Measurements from ENCODE around the gene SORBS2.

The SORBS2 gene

DNA sequence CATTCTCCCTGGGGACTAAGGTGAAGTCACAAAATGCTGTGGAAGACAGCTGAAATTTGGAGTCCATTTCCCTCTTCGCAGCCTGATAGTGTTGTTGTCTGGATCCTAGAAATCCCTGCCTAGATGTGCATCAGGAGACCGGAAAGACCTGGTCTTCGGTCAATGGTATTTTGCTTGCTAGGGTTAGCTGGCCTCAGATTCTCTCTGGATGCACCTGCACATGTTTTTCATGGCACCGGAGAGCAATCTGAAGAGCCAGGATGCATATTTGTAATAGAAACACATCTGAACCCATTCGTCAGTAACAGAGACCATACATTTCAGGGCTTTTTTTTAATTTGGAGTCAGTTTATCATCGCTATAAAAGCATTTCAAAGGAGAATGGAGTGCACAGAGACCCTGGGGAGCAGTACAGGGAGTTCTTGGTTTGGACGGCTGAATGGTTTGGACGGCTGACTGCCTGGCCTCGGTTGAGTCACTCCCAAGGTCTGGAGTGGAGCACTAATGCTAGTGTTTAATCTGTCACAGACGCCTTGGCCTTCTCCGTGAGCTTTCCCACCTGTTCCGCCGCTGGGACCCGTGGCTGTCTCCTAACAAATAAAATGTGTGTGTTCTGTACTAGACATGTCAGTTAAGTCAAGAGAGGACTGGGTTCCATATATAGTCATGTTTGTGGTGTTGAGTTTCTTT is 269.2 kb downstream of the SORBS2 start:
- no peak for FAIRE-seq

DNA sequence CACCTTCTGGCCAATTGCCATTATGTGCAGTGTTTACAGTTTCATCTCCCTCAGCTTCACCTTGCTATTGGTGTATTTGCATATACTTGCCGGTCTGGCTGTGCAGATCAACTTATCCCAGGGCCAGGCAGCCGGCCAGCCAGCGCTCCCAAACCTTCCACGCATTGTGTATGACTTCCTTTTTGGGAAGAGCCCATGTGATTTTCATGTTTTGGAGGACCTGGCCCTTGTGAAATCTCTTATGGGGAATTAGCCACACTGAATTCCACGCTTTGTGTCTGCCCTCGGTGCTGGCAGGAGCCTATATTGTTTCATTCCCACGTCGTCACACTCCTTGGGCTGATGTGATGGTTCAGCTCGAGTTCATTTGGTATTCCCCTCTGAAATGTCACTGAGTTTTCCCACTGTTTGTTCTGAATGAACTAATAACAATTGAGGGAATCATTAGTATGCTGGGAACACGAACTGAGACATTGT is 270.7 kb downstream of the SORBS2 start:
- FAIRE-seq, result no peak

DNA sequence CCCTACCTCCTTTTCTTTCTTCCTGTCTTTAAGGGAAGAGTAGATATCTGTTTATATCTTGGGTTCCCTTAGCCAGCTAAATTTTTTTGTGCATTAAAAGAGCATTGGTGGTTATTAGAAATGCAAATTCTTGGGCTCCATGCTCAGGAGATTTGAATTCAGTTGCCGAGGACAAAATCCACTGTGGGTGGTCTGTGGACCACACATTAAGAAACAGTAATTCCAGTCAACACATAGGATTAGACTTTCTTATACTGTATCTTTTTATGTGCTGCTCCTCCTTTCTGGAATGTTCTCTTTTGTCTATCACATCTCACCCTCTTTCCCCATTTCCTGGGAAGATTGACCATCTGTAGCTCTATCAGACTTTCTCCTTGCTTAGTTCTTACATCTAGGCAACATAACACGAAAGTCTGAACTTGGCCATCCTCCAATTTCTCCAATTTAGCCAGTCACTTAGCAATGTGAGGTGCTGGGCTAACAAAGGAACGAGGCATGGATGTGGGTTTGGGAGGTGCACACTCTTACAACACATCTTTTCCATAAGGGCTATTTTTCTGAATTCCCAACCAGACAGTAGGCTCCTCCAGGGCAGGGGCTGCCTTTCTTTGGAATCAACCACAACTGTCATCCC is 271.4 kb downstream of the SORBS2 start:
- FAIRE-seq, result no peak

DNA sequence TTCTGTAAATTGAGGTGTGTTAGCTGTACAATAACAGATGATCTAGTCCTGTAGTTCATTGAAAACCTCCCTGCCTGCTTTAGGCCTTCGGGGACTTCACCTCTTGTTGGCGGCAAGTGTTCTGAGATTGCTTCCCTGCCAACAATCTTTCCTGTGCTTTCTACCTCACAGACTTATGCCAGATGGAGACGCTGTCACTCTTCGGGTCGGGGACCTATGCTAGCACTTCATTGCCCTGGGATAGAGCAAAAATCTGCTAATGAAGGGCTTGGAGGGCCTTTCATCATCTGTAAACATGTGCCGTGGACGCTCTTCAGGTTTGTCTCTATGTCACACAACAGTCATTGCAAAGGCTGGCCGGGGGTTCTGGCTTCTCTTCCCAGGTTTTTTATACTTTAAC is 272.0 kb downstream of the SORBS2 start:
- no peak for FAIRE-seq

DNA sequence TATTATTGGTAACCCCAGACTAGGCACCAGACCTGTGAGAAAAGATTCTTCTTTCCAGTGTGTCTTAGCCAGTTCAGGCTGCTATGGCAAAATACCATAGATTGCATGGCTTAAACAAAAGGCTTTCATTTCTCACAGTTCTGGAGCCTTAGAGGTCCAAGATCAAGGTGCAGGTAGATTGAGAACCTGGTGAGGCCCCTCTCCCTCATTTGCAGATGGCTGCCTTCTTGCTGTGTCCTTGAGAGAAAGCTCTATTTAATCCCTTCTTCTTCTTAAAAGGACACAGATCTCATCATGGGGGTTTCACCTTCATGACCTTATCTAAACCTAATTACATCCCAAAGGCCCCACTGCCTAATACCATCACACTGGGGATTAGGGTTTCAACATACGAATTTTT is 273.2 kb downstream of the SORBS2 start:
- FAIRE-seq, result no peak

DNA sequence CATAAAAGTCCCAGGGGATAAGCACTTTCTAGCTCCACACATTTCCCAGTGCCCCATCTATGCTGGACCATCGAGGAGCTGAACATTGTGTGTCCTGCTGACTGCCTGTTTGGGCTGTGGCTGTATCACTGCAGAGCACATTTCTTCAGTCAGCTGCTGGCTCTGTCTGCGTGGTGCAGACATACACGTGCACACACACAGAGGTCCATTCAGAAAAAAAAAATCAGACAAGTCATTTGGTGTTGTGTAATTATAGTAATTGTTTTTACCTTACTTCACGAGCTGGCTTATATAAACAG is 275.6 kb downstream of the SORBS2 start:
- FAIRE-seq, result no peak

DNA sequence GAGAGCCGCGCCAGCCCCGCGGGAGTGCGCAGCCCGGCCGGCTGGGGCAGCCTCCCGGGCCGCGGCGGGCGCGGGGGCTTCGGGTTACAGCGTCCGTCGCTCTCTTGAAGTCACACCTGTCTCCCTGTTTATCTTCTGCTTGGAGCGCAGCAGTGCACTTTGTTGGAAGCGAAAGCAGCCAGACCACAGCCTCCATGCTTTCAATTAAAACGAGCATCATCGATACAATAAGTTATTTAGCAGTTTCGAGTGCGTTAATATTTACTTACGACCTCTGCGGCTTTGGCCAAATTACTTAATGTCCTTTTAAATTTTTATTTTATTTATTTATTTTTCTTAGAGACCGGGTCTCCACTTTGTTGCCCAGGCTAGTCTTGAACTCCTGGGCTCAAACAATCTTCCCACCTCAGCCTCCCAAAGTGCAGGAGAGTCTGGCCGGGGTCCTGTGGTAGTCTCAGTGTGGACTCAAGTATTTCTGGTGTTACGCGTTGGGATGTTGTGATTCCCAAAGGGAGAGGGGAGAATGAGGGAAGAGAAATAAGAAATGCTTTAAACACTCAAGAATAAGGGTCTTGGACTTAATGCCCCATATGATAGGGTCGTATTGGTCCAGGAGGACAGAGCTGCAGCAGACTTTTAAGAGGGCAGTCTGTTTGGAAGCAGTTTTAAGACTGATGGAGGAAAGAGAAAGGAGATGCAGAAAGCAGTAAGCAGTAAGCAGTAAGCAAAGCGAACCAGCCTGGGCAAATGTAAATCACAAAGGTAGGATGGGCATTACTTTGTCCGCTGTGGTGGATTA is 276.2 kb downstream of the SORBS2 start:
- FAIRE-seq, result no peak
